ENCODE data around the gene CDK5RAP1. TPM values are rescaled to one million over a fixed set of nuclear protein-coding genes. Genes with fewer than 3 reads are reported as not detected.

Gene CDK5RAP1
- total RNA-seq, 1 donor from 2014 or later = 28.3 TPM

DNA sequence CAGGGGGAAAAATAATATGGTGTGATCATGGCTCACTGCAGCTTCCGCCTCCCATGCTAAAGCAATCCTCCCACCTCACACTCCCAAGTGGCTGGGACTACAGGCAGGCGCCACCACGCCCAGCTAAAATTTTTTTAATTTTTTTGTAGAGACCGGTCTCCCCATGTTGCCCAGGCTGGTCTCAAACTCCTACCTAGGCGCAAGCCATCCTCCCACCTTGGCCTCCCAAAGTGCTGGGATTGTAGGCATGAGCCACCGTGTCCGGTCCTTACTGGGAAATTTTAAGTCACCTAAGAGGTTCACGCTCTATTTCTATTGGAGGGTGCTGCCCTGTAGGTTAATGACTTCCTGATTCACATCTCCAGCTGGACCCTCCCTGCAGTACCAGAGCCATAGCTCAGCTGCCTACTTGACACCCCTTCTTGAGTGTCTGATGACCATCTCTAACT, 626 bp upstream of the CDK5RAP1 start:
- Mint-ChIP-seq H3K4me1 (ENCODE audit: low read depth) (peaks cover 32% of the 10 kb centered on the region), H3K9me3 (ENCODE audit: low read depth) (no peaks in the 10 kb centered on the region), H3K27me3 (ENCODE audit: low read depth) (no peaks in the 10 kb centered on the region), H3K36me3 (ENCODE audit: low read depth) (peaks cover 1% of the 10 kb centered on the region), H3K4me3 (ENCODE audit: unreplicated experiment) (peak overlapping the region; percentile 92), H3K27ac (ENCODE audit: unreplicated experiment) (no peak overlapping the region)
- TF ChIP-seq, protein P1, sequence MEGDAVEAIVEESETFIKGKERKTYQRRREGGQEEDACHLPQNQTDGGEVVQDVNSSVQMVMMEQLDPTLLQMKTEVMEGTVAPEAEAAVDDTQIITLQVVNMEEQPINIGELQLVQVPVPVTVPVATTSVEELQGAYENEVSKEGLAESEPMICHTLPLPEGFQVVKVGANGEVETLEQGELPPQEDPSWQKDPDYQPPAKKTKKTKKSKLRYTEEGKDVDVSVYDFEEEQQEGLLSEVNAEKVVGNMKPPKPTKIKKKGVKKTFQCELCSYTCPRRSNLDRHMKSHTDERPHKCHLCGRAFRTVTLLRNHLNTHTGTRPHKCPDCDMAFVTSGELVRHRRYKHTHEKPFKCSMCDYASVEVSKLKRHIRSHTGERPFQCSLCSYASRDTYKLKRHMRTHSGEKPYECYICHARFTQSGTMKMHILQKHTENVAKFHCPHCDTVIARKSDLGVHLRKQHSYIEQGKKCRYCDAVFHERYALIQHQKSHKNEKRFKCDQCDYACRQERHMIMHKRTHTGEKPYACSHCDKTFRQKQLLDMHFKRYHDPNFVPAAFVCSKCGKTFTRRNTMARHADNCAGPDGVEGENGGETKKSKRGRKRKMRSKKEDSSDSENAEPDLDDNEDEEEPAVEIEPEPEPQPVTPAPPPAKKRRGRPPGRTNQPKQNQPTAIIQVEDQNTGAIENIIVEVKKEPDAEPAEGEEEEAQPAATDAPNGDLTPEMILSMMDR (IDR thresholded peaks at IDR 0.05) = no peak
- DNase-seq (ENCODE audit: low spot score) = no peak

DNA sequence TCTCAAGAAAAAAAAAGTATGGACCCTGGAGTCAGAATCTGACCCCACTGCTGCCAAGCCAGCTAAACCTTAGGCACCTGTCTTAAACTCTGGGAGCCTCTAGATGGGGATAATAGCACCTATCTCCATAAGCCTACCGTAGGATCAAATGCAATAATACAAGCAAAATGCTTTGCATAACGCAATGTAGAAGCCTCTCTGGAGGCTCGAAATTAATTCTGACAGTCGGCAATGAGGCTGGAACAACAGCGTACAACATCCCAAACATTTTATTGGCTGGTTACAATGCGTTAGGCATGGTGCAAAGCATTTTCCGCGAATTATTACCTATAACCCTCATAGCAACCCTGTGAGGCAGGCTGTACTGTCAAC, 521 bp downstream of the CDK5RAP1 start:
- H3K4me3 Mint-ChIP-seq (ENCODE audit: unreplicated experiment) = peak overlapping the region; percentile 92
- DNase-seq (ENCODE audit: low spot score) = no peak
- peak overlapping the region; percentile 91 for H3K27ac Mint-ChIP-seq (ENCODE audit: unreplicated experiment)
- peaks cover 3% of the 10 kb centered on the region for H3K36me3 Mint-ChIP-seq (ENCODE audit: low read depth)
- H3K27me3 Mint-ChIP-seq (ENCODE audit: low read depth) = no peaks in the 10 kb centered on the region
- TF ChIP-seq, protein P1 (IDR thresholded peaks at IDR 0.05) = peak; percentile 69
- peaks cover 32% of the 10 kb centered on the region for H3K4me1 Mint-ChIP-seq (ENCODE audit: low read depth)
- no peaks in the 10 kb centered on the region for H3K9me3 Mint-ChIP-seq (ENCODE audit: low read depth)

DNA sequence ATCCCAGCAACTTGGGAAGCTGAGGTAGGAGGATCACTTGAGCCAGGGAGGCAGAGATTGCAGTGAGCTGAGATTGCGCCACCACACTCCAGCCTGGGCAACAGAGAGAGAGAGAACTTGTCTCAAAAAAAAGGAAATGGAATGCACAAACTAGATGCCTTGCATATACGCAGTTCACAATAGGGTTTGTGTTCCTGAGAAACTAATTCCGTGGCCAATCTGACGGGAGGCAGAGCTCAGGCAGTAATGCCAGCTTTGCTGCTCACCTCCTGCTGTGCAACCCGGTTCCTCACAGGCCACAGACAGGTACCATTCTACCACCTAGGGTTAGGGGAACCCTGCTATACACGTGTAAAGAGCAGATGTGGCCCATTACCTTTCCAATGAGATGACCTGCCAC, 1.4 kb downstream of the CDK5RAP1 start:
- H3K4me3 Mint-ChIP-seq (ENCODE audit: unreplicated experiment) = peak overlapping the region; percentile 92
- H3K9me3 Mint-ChIP-seq (ENCODE audit: low read depth) = no peaks in the 10 kb centered on the region
- H3K36me3 Mint-ChIP-seq (ENCODE audit: low read depth) = peaks cover 3% of the 10 kb centered on the region
- peaks cover 32% of the 10 kb centered on the region for H3K4me1 Mint-ChIP-seq (ENCODE audit: low read depth)
- TF ChIP-seq, protein P1 (IDR thresholded peaks at IDR 0.05) = no peak
- no peaks in the 10 kb centered on the region for H3K27me3 Mint-ChIP-seq (ENCODE audit: low read depth)
- DNase-seq (ENCODE audit: low spot score) = no peak
- no peak overlapping the region for H3K27ac Mint-ChIP-seq (ENCODE audit: unreplicated experiment)

DNA sequence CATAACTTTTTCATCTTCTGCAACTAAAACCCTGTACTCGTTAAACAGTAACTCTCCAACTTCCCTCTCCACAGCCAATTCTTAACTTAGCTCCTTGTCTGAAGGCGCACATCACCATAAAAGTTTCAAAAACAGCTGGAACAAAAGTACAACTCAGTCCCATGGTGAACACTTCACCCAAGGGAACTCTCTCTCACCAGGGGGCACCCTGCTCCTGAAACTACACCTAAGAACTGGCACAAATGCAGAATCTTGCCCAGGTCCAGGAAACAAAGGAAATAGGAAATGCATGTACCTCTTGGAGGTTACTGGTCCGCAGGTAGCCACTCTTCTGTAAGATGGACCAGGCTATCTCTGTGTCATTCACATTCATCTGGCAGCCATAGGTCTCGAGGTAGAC, 6.6 kb downstream of the CDK5RAP1 start:
- no peak for DNase-seq (ENCODE audit: low spot score)
- Mint-ChIP-seq H3K36me3 (ENCODE audit: low read depth) (peaks cover 21% of the 10 kb centered on the region), H3K27ac (ENCODE audit: unreplicated experiment) (no peak overlapping the region), H3K4me3 (ENCODE audit: unreplicated experiment) (no peak overlapping the region), H3K9me3 (ENCODE audit: low read depth) (no peaks in the 10 kb centered on the region), H3K4me1 (ENCODE audit: low read depth) (peaks cover 19% of the 10 kb centered on the region), H3K27me3 (ENCODE audit: low read depth) (no peaks in the 10 kb centered on the region)
- TF ChIP-seq, protein P1 (IDR thresholded peaks at IDR 0.05) = peak; percentile 45

DNA sequence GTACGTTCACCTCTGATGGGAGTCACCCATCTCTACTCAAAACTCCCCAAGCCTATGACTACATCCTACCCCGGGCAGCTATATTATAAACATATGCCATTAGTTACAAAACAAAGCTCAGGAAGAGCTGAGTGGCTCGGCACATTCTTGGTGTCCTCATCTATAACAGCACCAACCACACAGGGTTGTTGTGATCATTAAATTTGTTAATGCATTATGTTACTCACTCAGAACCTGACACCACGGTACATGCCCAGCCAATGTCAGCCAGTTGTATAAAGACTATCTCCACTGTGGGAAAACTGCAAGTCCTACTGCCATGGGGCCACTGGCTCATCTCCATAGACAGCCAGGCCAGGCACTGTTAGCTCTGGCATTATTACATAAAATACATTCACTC, 7.7 kb downstream of the CDK5RAP1 start:
- H3K27ac Mint-ChIP-seq (ENCODE audit: unreplicated experiment) = no peak overlapping the region
- TF ChIP-seq, protein P1 (IDR thresholded peaks at IDR 0.05) = no peak
- H3K27me3 Mint-ChIP-seq (ENCODE audit: low read depth) = no peaks in the 10 kb centered on the region
- DNase-seq (ENCODE audit: low spot score) = no peak
- peaks cover 24% of the 10 kb centered on the region for H3K36me3 Mint-ChIP-seq (ENCODE audit: low read depth)
- H3K4me3 Mint-ChIP-seq (ENCODE audit: unreplicated experiment) = no peak overlapping the region
- H3K4me1 Mint-ChIP-seq (ENCODE audit: low read depth) = peaks cover 14% of the 10 kb centered on the region
- no peaks in the 10 kb centered on the region for H3K9me3 Mint-ChIP-seq (ENCODE audit: low read depth)

Measured in chondrocyte (in vitro differentiated cells).